Left renal pelvis (tissue), 4 donors: ENCODE results near the gene MAEA. TPM values are rescaled to one million over a fixed set of nuclear protein-coding genes. Genes with fewer than 3 reads are reported as not detected.
"Not testable (repeated sequence)": the region's sequence is repeated elsewhere in the genome, so short reads cannot be mapped to it uniquely, and the experiment has no call there.

Experiments
- DNase-seq, 4 donors: peaks; one replicate each; pipeline ENCODE4 v3.0.0-alpha.2; 2013; ENCODE audit warnings: low read depth in 4 of 4, low spot score in 3 of 4
- polyA plus RNA-seq, 4 donors: library from polyadenylated mRNA; unstranded; fragments of 120-200 nt; gene quantifications; one replicate each; pipeline ENCODE4 v1.2.1, GENCODE V29; 2013; ENCODE audit not compliant: insufficient read length in 4 of 4

Gene MAEA
- polyA plus RNA-seq, 4 donors = 59.0 to 76.8 (median 65.0) TPM

DNA sequence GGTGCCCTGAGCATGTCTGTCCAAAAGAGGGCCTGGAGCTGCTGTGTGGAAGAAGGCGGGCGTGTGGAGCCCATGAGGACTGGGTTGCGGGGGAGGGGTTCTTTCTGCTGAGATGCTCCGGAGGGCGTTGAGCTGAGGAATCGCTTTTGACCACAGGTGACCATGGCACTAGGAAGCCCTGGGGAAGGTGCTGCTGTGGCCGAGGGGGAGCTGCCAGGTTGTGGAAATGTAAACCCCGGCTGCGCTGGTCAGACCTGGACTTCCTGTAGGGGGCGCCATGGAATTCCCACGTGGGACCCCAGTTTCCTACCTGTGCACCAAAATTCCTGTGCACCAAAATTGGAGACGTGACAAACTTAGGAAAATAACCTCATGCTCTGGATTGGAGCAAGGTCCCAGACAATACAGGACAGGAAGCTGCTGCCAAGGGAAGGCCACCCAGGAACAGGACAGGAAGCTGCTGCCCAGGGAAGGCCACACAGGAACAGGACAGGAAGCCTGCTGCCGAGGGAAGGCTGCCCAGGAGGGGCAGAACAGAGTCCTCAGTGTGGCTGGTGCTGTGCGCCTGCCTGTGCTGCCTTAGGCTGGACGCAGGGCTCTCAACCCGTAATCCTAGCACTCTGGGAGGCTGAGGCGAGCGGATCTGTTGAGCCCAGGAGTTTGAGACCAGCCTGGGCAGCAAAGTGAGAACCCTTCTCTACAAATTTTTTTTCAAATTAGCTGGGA, 29.0 kb downstream of the MAEA start:
- no peak for DNase-seq

- no peak for DNase-seq
Measured at GRCh38 chr4:1321486-1321885, 31.8 kb downstream of the MAEA start.

DNA sequence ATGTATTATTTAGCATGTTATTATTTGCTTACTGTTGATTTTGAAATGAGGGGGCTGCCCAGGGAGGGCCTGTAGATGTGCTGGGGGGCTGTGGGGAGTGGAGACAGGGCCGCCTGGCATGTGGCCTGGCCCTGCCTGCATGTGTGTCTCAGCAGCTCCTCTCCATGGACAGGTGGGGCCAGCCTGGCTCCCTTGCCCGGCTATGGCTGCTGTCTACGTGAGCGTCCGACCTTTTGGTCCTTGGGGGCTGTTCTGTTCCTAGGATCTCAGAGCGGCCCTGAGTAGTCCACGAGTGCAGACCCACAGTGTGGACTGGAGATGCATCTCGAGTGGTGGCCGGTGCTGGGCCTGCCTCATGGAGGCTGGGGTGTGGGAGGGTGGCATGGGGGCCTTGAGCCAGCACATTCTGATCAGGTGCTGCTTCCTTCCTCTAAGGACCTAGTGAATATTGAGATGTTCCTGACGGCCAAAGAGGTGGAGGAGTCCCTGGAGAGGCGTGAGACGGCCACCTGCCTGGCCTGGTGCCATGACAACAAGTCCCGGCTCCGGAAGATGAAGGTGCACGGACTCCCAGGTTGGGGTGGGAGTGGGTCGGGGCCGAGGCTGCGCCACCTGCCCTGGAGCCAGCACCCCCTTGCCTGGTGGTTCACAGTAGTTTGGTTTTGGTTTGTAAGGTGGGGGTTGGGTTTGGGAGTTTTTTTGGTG, 32.4 kb downstream of the MAEA start:
- no peak for DNase-seq

DNA sequence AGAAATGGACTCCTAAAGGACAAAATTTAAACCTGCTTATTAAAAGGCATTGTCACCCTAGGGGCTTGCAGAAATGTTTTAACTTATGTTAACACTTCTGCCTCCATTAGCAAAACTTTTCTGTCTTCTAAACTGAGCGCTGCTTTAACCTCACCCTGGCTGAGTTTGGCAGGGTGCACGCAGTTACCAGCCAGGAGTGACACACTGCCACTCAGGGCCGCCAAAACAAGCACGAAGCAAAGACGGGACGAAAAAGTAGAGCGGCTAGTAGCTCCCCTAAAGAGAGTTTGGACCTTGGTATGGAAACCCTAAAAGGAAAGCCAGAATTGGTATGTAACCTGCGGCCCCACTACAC, 33.6 kb downstream of the MAEA start:
- DNase-seq = no peak

GRCh38 chr4:1323635-1324442, 34.1 kb downstream of the MAEA start:
- DNase-seq = no peak

GRCh38 chr4:1324443-1325175, 34.9 kb downstream of the MAEA start:
- not testable (repeated sequence) for DNase-seq

GRCh38 chr4:1325176-1325480, 35.4 kb downstream of the MAEA start:
- DNase-seq = no peak

- DNase-seq = no peak
Measured at GRCh38 chr4:1325681-1326635, 36.3 kb downstream of the MAEA start.

DNA sequence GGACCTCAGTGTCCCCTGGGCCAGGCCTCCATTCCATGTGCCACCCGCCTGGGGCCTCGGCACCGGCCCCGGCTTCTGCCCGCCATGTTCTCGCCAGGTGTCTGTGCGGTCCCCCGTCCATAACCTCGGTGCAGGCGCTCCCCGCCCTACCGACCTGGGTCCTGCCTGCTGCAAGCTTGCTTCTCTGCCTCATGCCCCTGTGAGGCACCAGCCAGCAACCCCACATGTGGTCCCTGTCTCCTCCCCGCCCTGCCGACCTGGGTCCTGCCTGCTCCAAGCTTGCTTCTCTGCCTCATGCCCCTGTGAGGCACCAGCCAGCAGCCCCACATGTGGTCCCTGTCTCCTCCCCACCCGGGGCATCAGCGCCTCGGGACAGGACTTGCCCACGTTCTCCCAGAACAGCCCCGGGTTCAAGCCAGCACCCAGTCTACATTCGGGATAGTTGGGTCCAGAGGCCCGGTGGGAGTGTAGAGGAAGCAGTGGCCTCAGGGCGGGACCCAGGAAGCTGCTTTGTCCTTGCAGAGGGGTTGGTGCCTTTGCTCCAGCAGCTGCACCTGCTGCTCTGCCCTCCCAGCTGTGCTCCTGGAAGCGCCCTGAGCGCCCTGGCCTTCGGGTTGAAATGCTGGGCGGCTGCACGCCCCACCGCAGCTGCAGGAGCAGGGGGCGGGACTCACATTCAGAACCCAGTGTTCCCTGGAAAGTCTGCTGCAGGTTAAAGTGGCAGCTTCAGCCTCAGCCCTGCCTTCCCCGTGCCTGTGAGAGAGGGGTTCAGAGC, 37.2 kb downstream of the MAEA start:
- DNase-seq = no peak

DNA sequence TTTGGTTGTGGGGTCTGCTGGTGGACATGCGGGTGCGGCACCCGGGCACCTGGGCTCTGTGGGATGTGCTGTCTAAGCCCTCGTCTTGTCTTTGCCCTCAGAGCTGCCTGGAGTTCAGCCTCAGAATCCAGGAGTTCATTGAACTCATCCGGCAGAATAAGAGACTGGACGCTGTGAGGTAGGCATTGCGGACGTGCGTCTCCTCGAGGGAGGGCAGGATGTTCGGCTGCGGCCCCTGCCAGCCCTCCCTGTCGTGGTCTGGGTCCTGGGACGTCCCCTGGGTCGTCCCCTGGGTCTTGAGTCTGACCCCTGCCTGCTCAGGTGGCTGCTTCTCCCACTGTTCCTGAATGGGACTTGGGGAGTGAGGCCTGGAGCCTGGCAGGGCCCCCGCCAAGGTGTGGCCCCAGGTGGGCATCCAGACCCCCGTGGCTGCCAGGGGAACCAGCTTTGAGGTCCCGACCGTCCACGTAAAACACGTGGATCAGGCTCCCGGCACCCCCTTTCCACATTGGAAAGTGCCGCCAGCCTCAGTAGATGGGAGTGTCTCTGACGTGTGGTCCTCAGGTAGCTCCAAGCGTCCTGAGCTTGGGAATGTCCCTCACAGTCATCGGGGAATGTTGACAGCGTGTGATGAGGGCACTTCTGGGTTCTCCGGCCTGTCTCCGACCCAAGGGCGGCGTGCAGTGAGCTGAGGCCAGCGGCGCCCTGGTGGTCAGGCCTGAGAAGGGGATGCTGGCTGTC, 38.0 kb downstream of the MAEA start:
- no peak for DNase-seq

DNA sequence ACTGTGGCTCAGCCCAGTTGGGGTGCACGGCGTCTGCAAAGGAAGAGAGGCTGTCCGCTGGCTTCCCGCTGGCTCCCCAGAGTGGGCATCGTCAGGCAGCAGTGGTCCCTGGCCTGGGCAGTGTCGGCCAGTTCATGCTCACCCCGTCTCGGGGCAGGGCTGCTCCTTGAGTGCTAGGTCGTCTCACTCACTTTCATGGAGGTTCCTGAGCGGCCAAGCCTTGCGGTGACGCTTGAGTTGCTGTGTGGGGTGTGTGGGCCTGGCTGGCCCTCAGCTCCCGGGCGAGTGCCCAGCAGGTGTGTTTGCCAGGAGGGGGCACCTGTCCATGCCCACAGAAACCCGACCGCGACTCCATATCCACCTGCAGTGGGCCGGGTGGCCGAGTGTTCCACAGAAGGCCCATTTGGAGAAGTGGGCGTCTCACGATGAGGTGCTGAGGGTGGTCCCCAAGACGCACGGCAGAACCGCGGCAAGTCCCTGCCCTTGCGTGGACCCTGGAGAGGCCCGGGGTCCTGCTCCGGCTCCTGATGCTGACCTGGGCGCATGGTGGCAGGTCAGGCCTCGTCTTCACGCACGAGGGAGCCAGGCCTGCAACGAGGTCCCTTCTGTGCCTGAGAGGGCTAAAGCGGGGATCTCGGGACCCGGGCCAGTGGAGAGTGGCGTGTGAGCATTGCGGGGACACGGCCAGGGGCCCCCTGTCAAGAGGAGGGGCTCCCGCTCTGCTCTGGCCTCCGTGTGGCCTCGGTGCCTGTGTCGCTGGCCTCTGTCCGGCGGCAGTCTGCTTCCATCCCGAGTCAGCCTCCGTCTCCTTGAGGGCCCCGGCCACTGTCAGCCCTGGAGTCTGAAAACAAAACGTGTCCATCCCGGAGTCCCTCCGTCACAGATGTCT, 38.8 kb downstream of the MAEA start:
- no peak for DNase-seq

DNA sequence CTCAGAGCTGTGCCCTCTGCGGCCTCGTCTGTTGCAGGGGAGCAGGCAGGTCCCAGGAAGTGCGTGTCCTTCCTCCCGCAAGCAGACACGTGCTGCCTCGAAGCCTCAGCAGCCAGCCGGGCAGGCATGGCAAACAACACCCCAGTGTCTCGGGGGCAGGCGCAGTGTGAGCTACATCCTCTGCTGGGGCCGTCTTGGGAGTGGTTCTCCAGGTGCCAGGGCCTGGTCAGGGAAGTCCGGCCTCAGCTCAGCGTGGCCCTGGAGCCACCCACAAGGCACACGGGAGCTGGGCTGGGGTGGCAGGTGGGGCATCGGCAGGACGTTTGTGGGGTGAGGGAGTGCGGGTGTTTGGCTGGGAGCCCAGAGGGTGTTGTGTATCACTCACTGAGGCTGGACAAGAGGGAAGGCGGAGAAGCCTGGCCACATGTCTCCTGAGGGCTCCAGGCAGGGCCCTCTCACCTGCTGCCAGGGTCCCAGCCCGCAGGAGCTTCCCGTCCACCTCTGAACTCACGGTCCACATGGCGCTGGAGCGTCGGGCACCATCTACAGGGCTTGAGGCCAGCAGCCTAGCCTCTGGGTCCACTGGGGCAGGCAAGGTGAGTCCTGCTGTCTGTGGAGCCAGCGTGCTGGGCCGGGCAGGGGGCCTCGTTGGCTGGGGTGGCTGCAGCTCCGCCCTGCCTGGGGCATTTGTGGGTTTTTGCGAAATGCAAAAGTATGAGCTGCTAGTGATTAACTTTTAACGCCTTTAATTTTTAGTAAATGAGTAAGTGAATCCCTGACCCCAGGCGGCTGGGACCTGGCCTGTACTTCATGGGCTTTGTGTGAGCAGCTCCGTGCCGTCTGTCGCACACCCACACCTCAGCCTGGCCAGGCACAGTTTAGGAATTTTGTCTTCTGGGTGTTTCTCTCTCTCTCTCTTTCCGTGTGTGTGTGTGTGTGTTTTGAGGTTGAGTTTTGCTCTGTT, 40.0 kb downstream of the MAEA start:
- no peak for DNase-seq

GRCh38 chr4:1330761-1331590, 41.3 kb downstream of the MAEA start:
- DNase-seq = no peak

- DNase-seq = no peak
Measured at GRCh38 chr4:1331591-1332353, 42.1 kb downstream of the MAEA start.

- no peak for DNase-seq
Measured at GRCh38 chr4:1332686-1333085, 43.0 kb downstream of the MAEA start.
